Stimulated activated CD4-positive, alpha-beta T cell treated with anti-CD3 and anti-CD28 coated beads, Interleukin-12 subunit alpha, Interleukin-12 subunit beta, amount 100 ng/mL, for 4 hours (primary cell): Measurements from ENCODE around the gene THYN1.
"Not testable (repeated sequence)": the region's sequence is repeated elsewhere in the genome, so short reads cannot be mapped to it uniquely, and the experiment has no call there.

Source experiments
- DNase-seq: peaks from one replicate; pipeline ENCODE4 v3.0.0-alpha.2; 2020

Gene THYN1

GRCh38 chr11:134273317-134273712 lies 20.2 kb upstream of the THYN1 start:
- DNase-seq = no peak

DNA sequence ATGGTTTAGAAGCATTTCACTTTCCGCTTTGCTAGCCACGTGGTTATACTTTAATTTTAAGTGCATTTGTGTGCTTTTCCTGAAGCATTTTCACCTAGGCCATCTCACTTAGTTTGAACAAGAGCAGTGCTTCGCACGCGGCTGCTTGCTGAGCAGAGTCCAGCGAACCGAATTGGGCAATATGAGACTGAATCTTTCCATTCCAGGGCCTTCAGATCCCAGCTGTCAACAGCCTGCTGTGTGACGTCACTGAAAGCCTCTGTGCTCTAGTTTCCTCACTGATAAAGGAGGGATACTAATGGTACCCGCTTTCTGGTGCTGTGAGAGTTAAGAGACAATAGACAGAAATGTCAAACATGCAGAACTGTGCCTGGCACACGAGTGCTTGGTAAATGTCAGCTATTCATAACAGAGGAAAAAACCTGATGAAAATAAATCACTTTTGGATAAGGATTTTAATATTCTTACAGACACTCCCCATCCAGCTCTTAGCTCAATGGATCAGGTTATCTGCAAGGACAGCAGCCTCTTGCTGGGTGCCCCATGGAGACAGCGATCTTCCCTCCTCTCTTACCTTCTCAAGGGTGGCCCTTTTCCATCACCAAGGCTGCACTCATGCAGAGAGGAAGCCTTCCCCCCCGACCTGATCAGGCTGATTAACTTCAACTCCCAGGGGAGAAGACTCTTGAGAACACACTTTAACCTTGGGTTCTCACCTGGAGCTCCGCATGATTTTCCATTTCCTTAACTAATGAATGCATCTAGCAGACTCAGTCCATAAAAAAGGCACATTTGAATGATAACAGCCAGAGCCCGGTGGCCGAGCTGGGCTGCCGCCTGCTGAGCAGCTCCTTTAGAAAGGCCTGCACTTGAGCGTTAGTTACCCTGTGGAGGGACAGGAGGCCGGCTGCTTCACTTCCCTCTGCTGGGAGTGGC lies 19.5 kb upstream of the THYN1 start:
- no peak for DNase-seq

GRCh38 chr11:134271978-134272377 lies 18.8 kb upstream of the THYN1 start:
- no peak for DNase-seq

- no peak for DNase-seq
Observed at GRCh38 chr11:134270250-134270714, 17.1 kb upstream of the THYN1 start.

DNA sequence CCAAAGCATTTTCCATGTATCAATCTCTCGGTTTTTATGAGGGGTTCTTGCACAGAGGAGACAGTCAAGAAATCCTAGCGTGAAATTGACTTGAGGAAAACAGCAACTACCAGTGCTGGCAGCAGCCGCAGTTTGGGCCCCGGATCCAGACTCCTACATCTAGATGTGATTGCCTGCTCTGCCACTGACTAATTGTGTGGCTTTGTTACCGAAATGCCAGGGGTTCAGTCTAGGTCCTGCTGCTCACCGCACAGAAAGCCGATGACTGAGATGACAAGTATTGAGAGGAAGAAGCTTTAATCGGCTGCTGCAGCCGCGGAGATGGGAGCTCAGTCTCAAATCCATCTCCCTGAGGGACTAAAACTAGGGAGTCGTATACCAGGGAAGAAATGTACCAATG lies 14.8 kb upstream of the THYN1 start:
- DNase-seq = no peak

GRCh38 chr11:134267461-134267860 lies 14.3 kb upstream of the THYN1 start:
- no peak for DNase-seq

- DNase-seq = no peak
Observed at GRCh38 chr11:134266841-134267251, 13.7 kb upstream of the THYN1 start.

- DNase-seq = no peak
Observed at GRCh38 chr11:134266440-134266839, 13.3 kb upstream of the THYN1 start.

DNA sequence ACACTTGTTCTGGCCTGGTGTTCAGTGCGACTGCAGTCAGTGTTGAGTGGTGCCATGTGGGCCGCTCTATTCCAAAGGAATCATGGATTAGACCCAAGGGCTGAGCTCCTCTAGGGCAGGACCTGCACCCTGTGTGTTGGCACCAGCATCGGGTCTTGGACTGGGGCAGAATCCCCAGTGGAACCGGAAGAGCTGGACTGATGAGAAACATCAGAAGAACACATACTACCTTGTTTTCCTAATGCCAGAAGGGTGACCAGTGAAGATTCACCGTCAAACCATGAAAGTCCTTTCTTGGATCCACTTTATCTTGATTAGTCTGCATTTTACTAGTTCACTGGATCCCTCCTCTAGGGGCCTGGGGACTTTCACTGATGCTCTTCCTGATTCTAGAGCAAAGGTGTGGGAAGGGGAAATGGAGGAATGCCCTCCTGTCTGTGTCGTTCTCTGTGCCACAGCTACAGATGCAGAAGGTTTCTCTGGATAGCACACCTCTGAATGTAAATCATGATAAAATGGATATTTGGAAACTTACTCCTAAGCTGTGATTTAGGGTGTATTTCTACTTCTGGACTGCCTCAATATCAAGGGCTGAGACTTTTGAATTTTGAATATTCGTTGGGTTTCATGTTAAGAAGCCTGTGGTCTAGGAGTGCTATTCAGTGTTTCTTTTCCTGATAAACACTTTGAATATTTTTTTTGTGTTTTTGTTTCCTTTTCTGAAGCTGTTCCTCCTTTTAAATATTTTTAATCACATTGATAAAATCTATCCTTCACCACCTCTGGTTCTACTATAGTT lies 12.0 kb upstream of the THYN1 start:
- no peak for DNase-seq

GRCh38 chr11:134261626-134262488 lies 8.7 kb upstream of the THYN1 start:
- peak; percentile 23 for DNase-seq

- no peak for DNase-seq
Observed at GRCh38 chr11:134260983-134261382, 7.8 kb upstream of the THYN1 start.

DNA sequence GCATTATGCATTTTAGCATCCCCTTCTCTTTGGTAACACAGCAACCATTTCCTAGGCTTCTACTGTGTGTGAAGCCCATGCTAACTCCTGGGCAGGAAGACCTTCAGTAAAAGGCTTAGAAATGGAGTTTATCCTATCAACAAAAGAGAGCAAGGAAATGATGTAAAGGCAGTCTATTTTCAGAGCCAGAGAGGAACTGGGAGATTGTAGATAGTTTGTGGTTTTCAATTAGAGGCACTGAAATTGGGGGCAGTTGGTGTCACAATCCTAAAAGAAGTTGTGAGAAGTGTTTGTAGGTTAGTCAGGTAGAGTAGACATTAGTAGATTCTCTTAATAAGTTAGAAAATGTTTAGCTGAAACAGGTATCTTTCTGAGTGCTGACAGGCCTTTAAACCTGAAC lies 7.4 kb upstream of the THYN1 start:
- DNase-seq = no peak

GRCh38 chr11:134258577-134258976 lies 5.4 kb upstream of the THYN1 start:
- DNase-seq = no peak

GRCh38 chr11:134257101-134257500 lies 3.9 kb upstream of the THYN1 start:
- DNase-seq = no peak

DNA sequence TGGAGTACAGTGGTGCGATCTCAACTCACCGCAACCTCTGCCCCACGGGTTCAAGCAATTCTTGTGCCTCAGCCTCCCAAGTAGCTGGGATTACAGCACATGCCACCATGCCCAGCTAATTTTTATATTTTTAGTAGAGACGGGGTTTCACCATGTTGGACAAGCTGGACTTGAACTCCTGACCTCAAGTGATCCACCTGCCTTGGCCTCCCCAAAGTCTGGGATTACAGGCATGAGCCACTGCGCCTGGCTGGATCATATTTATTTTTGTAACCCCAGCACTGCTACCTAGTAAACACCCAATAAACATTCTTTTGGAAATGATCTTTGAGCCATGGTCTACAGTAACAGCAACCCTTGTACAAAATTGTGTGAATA lies 2.0 kb upstream of the THYN1 start:
- not testable (repeated sequence) for DNase-seq

DNA sequence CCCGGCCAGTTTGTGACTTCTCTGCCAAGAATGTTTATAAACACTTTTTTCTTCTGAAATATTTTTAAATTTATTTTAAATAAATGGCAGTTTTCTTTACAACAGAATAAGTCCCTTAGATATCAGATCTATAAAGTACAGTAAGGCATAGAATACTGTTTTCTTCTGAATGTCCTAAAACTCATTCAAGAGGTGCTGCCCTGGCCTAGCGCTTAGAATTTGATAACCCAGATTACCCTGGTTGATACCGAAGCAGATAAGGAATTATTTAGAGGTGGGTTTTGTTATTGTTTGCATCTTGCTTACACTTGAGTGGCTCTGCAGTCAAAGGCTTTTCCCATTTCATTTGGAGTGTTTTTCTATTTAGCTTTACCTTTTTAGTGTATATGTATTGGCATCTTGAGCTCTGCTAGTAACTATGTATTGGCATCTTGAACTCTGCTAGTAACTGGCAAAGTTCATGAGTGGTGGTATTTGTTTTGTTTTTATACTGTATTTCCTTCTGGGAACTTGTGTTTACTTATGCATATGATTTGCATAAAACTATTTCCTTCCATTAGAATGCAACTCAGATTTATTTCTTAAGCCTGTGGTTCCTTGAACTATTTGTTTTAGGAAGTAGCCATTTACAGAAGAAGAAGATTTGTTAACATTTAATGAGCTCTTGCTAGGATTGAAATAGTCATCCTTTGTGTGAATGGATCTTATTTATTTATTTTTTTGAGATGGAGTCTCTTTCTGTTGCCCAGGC lies 1.5 kb upstream of the THYN1 start:
- DNase-seq = no peak

- DNase-seq = no peak
Observed at GRCh38 chr11:134252346-134253187, 585 bp downstream of the THYN1 start.

DNA sequence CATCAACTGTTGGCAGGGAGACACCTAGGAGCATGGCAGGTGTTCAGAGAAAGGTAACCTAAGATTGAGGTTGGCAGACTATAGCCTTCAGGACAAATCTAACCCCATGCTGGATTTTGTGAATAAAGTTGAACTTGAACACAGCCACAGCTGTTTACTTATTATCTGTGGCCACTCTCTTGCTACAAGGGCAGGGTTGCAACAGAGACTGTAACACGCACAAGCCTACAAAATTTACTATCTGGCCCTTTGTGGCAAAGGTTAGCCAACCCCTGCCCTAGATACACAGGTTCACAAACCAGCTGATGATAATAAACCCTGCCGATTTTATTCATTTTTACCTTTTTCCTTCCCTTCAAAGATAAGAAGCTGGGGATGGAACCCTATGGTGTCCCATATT lies 2.5 kb downstream of the THYN1 start:
- no peak for DNase-seq

GRCh38 chr11:134250246-134250645 lies 2.9 kb downstream of the THYN1 start:
- no peak for DNase-seq

GRCh38 chr11:134248910-134249480 lies 4.2 kb downstream of the THYN1 start:
- DNase-seq = no peak

DNA sequence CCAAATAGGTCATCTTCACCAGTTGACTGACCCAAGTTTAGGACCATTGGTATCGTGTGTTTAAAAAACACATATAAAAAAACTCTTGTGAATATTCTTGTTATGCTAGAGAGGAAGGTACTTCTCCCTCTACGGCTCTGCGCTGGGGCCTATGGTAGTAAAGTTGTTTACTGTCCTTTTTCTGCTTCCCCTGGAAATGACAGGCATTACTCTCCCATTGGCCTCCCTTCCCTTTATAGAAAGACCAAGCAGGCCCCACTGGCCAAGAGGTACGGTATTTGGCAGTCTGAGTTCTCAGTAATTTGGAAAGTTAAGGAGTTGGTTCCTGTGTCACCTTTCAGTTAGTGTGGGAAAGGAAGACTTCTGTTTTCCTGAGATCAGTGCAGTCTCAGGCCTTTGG lies 6.5 kb downstream of the THYN1 start:
- no peak for DNase-seq
